Progenitor cell of endocrine pancreas (in vitro differentiated cells): ENCODE measurements around the gene FBXL5. TPM values are rescaled to one million over a fixed set of nuclear protein-coding genes. Genes with fewer than 3 reads are reported as not detected.

Source experiments
- DNase-seq: peaks from one replicate; pipeline ENCODE4 v3.0.0; 2021; ENCODE audit warnings: low spot score; ENCODE audit not compliant: unreplicated experiment
- H3K27ac Mint-ChIP-seq: 2 replicates; pipeline ENCODE4 v1.8.0; 2021; ENCODE audit warnings: mild to moderate bottlenecking, moderate library complexity, mixed read lengths
- H3K27me3 Mint-ChIP-seq: 2 replicates; pipeline ENCODE4 v1.8.0; 2021; ENCODE audit warnings: mixed read lengths
- H3K36me3 Mint-ChIP-seq: 2 replicates; pipeline ENCODE4 v1.8.0; 2022; ENCODE audit warnings: mixed read lengths; ENCODE audit not compliant: insufficient read depth
- H3K4me1 Mint-ChIP-seq: 2 replicates; pipeline ENCODE4 v1.8.0; 2021; ENCODE audit warnings: low read depth, mixed read lengths
- H3K4me3 Mint-ChIP-seq: 2 replicates; pipeline ENCODE4 v1.8.0; 2021; ENCODE audit warnings: low read depth, mild to moderate bottlenecking, moderate library complexity, mixed read lengths
- H3K9me3 Mint-ChIP-seq: 2 replicates; pipeline ENCODE4 v1.8.0; 2021; ENCODE audit warnings: low read depth, mixed read lengths
- CTCF ChIP-seq: fragments of 200-600 bp; sonication (generic); IDR thresholded peaks from one replicate; pipeline ENCODE4 v1.5.0; 2021; ENCODE audit warnings: antibody characterized with exemption, mild to moderate bottlenecking; ENCODE audit not compliant: unreplicated experiment
- total RNA-seq: library from RNA; stranded (reverse); gene quantifications from 2 replicates; pipeline ENCODE4 v1.2.1, GENCODE V29; 2021

The FBXL5 gene
- total RNA-seq, 1 donor from 2014 or later = 66.9 TPM

GRCh38 chr4:15676039-15676438 is 20.9 kb upstream of the FBXL5 start:
- Mint-ChIP-seq H3K4me3 (no peak overlapping the region), H3K4me1 (peaks cover 11% of the 10 kb centered on the region), H3K27ac (no peak overlapping the region), H3K9me3 (no peaks in the 10 kb centered on the region), H3K27me3 (no peaks in the 10 kb centered on the region), H3K36me3 (peaks cover 2% of the 10 kb centered on the region)
- DNase-seq = no peak
- no peak for TF ChIP-seq CTCF

DNA sequence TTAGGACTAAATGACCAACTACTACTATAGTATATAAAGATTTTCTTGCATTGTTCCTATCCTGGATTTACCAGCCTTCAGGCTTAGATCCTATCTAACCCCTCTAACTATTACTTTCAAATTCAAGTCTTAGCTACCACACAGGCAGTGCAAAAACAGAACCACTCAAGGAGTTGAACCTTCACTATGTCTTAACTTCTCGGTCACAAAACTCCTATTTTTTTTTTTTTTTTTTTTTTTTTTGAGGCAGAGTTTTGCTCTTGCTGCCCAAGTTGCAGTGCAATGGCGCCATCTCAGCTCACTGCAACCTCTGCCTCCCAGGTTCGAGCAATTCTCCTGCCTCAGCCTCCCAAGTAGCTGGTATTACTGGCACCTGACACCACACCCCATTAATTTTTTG is 20.2 kb upstream of the FBXL5 start:
- Mint-ChIP-seq H3K36me3 (peaks cover 2% of the 10 kb centered on the region), H3K9me3 (no peaks in the 10 kb centered on the region), H3K27ac (no peak overlapping the region), H3K4me3 (no peak overlapping the region), H3K4me1 (peaks cover 11% of the 10 kb centered on the region), H3K27me3 (no peaks in the 10 kb centered on the region)
- no peak for TF ChIP-seq CTCF
- no peak for DNase-seq

- Mint-ChIP-seq H3K4me3 (no peak overlapping the region), H3K27ac (no peak overlapping the region), H3K9me3 (no peaks in the 10 kb centered on the region), H3K27me3 (no peaks in the 10 kb centered on the region), H3K4me1 (peaks cover 8% of the 10 kb centered on the region), H3K36me3 (peaks cover 2% of the 10 kb centered on the region)
- TF ChIP-seq CTCF = no peak
- DNase-seq = no peak
These were observed 19.8 kb upstream of the FBXL5 start for GRCh38 chr4:15674926-15675325.

DNA sequence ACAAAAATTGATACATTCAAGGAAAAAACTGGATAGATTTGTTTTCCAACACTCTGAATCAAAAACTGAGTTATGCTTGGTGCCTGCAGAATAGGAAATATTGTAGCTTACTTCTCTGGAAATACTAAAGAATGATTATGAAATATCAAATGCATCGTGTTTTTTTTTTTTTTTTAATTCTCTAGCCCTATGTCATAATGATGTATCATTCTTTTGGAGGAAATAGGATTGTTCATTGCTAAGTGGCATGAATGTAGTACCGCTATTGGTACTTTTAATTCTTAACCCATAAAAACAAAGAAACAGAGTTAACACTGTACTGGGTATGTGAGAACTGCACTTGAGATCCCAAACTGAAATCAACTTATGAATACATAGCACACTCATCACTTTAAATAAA is 18.9 kb upstream of the FBXL5 start:
- H3K27me3 Mint-ChIP-seq = no peaks in the 10 kb centered on the region
- H3K9me3 Mint-ChIP-seq = no peaks in the 10 kb centered on the region
- no peak for TF ChIP-seq CTCF
- H3K4me1 Mint-ChIP-seq = peaks cover 5% of the 10 kb centered on the region
- no peak overlapping the region for H3K27ac Mint-ChIP-seq
- DNase-seq = no peak
- H3K36me3 Mint-ChIP-seq = peaks cover 2% of the 10 kb centered on the region
- H3K4me3 Mint-ChIP-seq = no peak overlapping the region

GRCh38 chr4:15673337-15673736 is 18.2 kb upstream of the FBXL5 start:
- Mint-ChIP-seq H3K27me3 (no peaks in the 10 kb centered on the region), H3K27ac (no peak overlapping the region), H3K36me3 (peaks cover 2% of the 10 kb centered on the region), H3K4me1 (peaks cover 5% of the 10 kb centered on the region), H3K9me3 (no peaks in the 10 kb centered on the region), H3K4me3 (no peak overlapping the region)
- TF ChIP-seq CTCF = no peak
- no peak for DNase-seq
